Sigmoid colon (tissue), 7 donors: ENCODE data around the gene DDX31. TPM values are rescaled to one million over a fixed set of nuclear protein-coding genes. Genes with fewer than 3 reads are reported as not detected.

Experiments
- DNase-seq: peaks from one replicate; pipeline ENCODE4 v3.0.0-alpha.2; 2019
- H3K27ac ChIP-seq, 4 donors: fragments of 200-600 bp; sonication (generic); one replicate each; pipeline ENCODE4 v1.5.1; 2016 to 2019; ENCODE audit warnings: mild to moderate bottlenecking in 1 of 4
- H3K27me3 ChIP-seq, 3 donors: fragments of 200-600 bp; sonication (generic); one replicate each; pipeline ENCODE4 v1.5.1; 2019; ENCODE audit warnings: mild to moderate bottlenecking in 1 of 3
- H3K36me3 ChIP-seq, 4 donors: fragments of 200-600 bp; sonication (generic); one replicate each; pipeline ENCODE4 v1.5.1; 2016 to 2019
- H3K4me1 ChIP-seq, 4 donors: fragments of 200-600 bp; sonication (generic); one replicate each; pipeline ENCODE4 v1.5.1; 2017 to 2019
- H3K4me3 ChIP-seq, 4 donors: fragments of 200-600 bp; sonication (generic); one replicate each; pipeline ENCODE4 v1.5.1; 2017 to 2019; ENCODE audit warnings: mild to moderate bottlenecking in 2 of 4, moderate library complexity in 1 of 4
- H3K9me3 ChIP-seq, 4 donors: fragments of 200-600 bp in 3 of 4; sonication (generic) in 3 of 4; one replicate each; pipeline versions ENCODE4 v1.5.1 to v1.6.1; 2013 to 2019
- CTCF ChIP-seq, 4 experiments: fragments of 450-650 bp in 3 of 4; fragments of 200-600 bp in 1 of 4; IDR thresholded peaks; one replicate each; pipeline ENCODE4 v1.5.1; 2016 to 2019; ENCODE audit warnings: antibody characterized with exemption in 4 of 4, mild to moderate bottlenecking in 3 of 4, moderate library complexity in 2 of 4
- EP300 ChIP-seq, 4 donors: sonication (generic); formaldehyde crosslinking; IDR thresholded peaks; one replicate each; pipeline ENCODE4 v1.6.1; 2017; ENCODE audit warnings: antibody characterized with exemption in 4 of 4
- POLR2A ChIP-seq, 2 donors: fragments of 450-650 bp; IDR thresholded peaks; one replicate each; pipeline ENCODE4 v1.6.1; 2016; ENCODE audit warnings: antibody characterized with exemption in 2 of 2, mild to moderate bottlenecking in 2 of 2, moderate library complexity in 2 of 2
- POLR2AphosphoS5 ChIP-seq, 4 donors: sonication (generic); formaldehyde crosslinking; IDR thresholded peaks; one replicate each; pipeline ENCODE4 v1.6.1; 2017; ENCODE audit warnings: antibody characterized with exemption in 4 of 4
- WGBS, 2 donors: extraction: QIAGEN DNeasy Blood & Tissue Kit; methylation state at CpG; one replicate each; pipeline ENCODE4 v1.1.7; 2013; 5-methylcytosine and 5-hydroxymethylcytosine counted together
- intact Hi-C: fragments of 100-400 bp; cut with DNase I; formaldehyde crosslinking; loops from one replicate; pipeline ENCODE4 v1.15.1; 2023
- polyA plus RNA-seq, 3 donors: library from polyadenylated mRNA; stranded (reverse); fragments of 200-250 nt; gene quantifications; one replicate each; pipeline ENCODE4 v1.2.3, GENCODE V29; 2013
- total RNA-seq, 4 donors: library from RNA; depleted of rRNA; stranded (reverse); fragments of >200 nt; gene quantifications; one replicate each; pipeline ENCODE4 v1.1.0, GENCODE V29; 2016
- donor health status: healthy with polysubstance abuse.
- donor health status: Bipolar disorder and iron deficiency.
- donor health status: healthy.

Gene DDX31
- total and polyA plus RNA-seq, 7 donors, result 2.4 to 8.1 (median 6.6) TPM

- Histone ChIP-seq H3K4me1 (no peaks in the 10 kb centered on the region), H3K27me3 (no peaks in the 10 kb centered on the region), H3K27ac (no peak overlapping the region), H3K4me3 (no peak overlapping the region), H3K36me3 (peaks cover 3 to 66% (median 33%) of the 10 kb centered on the region in 4 donors), H3K9me3 (no peaks in the 10 kb centered on the region)
- TF ChIP-seq POLR2AphosphoS5 (IDR thresholded peaks at IDR 0.05) (no peak), EP300 (IDR thresholded peaks at IDR 0.05) (no peak), POLR2A (IDR thresholded peaks at IDR 0.05) (no peak), CTCF (IDR thresholded peaks at IDR 0.05) (no peak)
- no peak for DNase-seq
- intact Hi-C loops, result no loop called here
- WGBS, 2 donors, result 83 to 94% methylated on average over 1 of the region's 1 CpG
Measured at GRCh38 chr9:132690696-132691095, 20.9 kb upstream of the DDX31 start.

DNA sequence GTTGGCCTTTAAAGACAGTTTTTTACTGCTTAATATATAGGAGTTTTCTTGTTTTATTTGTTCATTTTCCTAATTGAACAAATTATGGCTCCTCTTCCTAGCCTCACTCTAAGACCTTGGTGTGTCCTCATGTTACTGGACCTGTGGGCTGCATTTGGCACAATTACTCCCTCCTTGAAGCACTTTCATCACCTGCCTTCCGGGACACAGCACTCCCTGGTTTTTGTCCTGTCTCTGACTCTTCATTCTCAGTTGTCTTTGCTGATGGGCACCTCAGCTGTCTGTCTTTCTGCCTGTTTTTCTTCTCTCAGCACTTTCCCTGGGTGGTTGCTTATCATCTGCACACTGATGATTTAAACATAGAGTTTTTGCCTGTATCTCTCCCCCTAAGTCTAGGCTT, 14.1 kb upstream of the DDX31 start:
- no peak overlapping the region for H3K27ac ChIP-seq
- H3K27me3 ChIP-seq, result no peaks in the 10 kb centered on the region
- no peak for DNase-seq
- no peak for TF ChIP-seq POLR2AphosphoS5 (IDR thresholded peaks at IDR 0.05)
- TF ChIP-seq EP300 (IDR thresholded peaks at IDR 0.05), result no peak
- TF ChIP-seq POLR2A (IDR thresholded peaks at IDR 0.05), result no peak
- TF ChIP-seq CTCF (IDR thresholded peaks at IDR 0.05), result no peak
- WGBS, 2 donors, result 98 to 99% methylated on average over 1 of the region's 1 CpG
- H3K36me3 ChIP-seq, result peaks cover 16 to 76% (median 43%) of the 10 kb centered on the region in 4 donors
- intact Hi-C loops, result no loop called here
- H3K9me3 ChIP-seq, result no peaks in the 10 kb centered on the region
- no peak overlapping the region for H3K4me3 ChIP-seq
- peaks cover 0 to 6% (median 0%) of the 10 kb centered on the region in 4 donors for H3K4me1 ChIP-seq

DNA sequence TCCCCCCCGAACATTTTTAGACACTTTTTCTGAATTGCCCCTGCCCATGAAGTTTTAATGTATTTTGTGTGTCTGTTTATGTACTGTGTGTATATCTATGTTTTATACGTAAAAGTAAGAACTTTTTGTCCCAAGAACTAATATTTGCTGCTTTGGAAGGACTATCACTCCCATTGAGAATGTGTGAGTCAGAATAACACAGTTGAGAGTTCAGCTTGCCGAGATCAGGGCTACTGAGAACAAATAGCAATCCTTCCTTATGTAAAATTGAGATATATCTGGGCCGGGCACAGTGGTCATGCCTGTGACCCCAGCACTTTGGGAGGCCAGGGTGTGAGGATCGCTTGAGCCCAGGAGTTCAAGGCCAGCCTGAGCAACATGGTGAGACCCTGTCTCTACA, 11.8 kb upstream of the DDX31 start:
- H3K36me3 ChIP-seq, result peaks cover 19 to 65% (median 33%) of the 10 kb centered on the region in 4 donors
- intact Hi-C loops, result no loop called here

DNA sequence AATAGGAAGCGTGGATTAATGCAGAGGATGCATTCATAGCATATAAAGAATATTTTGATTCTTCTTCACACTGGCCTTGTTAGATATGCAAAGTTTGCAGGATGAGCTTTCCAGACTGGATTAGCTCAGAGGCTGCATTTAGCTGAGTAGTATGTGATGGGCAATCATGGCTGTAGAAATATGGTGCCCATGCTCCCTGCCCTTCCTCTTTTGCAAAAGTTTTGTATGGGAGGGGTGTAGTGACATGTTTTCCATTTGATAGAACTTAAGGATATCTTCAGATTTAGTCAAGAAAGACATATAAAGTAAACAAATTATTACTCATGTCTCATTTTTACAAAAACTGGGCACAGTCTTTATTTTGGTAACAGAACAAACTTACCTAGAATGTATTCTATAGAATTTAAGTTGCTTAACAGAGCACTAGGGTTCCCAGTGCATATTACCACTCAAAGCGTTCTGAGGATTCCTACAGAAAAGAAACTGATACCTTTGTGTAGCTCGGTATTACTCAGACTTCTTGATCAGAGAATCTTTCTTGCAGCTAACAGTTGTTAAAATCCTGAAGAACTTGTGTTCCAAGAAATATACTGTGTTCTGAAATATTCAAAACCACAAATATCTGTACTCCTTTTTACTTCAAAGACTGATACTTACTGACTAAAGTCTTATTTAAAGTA, 10.3 kb upstream of the DDX31 start:
- peaks cover 0 to 6% (median 0%) of the 10 kb centered on the region in 4 donors for H3K4me1 ChIP-seq
- H3K9me3 ChIP-seq, result no peaks in the 10 kb centered on the region
- TF ChIP-seq POLR2AphosphoS5 (IDR thresholded peaks at IDR 0.05) (no peak), EP300 (IDR thresholded peaks at IDR 0.05) (no peak), CTCF (IDR thresholded peaks at IDR 0.05) (no peak), POLR2A (IDR thresholded peaks at IDR 0.05) (no peak)
- no peaks in the 10 kb centered on the region for H3K27me3 ChIP-seq
- WGBS, 2 donors, result 56 to 80% methylated on average over 3 of the region's 3 CpGs
- H3K36me3 ChIP-seq, result peaks cover 19 to 52% (median 28%) of the 10 kb centered on the region in 4 donors
- no peak overlapping the region for H3K27ac ChIP-seq
- intact Hi-C loops, result no loop called here
- H3K4me3 ChIP-seq, result no peak overlapping the region
- no peak for DNase-seq

More for the DNA sequence above, 11.8 kb upstream of the DDX31 start:
- no peak for DNase-seq
- no peaks in the 10 kb centered on the region for H3K27me3 ChIP-seq
- WGBS, 2 donors, result 78 to 89% methylated on average over 5 of the region's 5 CpGs
- no peaks in the 10 kb centered on the region for H3K9me3 ChIP-seq
- H3K4me1 ChIP-seq, result peaks cover 0 to 6% (median 0%) of the 10 kb centered on the region in 4 donors
- no peak overlapping the region for H3K27ac ChIP-seq
- no peak overlapping the region for H3K4me3 ChIP-seq
- TF ChIP-seq CTCF (IDR thresholded peaks at IDR 0.05) (no peak), EP300 (IDR thresholded peaks at IDR 0.05) (no peak), POLR2AphosphoS5 (IDR thresholded peaks at IDR 0.05) (no peak), POLR2A (IDR thresholded peaks at IDR 0.05) (no peak)
